NB4 (cell line): Measurements from ENCODE around the gene KAZN.

Experiments used
- DNase-seq: peaks from one replicate; pipeline ENCODE4 v3.0.0; 2010; ENCODE audit warnings: low read depth
- H3K4me3 ChIP-seq: one replicate; pipeline ENCODE4 v1.5.1; 2011; ENCODE audit warnings: mild to moderate bottlenecking, low read depth, low read length, moderate library complexity
- CTCF ChIP-seq: IDR thresholded peaks from one replicate; pipeline ENCODE4 v1.5.1; 2012; ENCODE audit warnings: low read depth, low read length
- MAX ChIP-seq: IDR thresholded peaks from 2 replicates; pipeline ENCODE4 v1.6.1; 2011; ENCODE audit warnings: low read depth, low read length
- MYC ChIP-seq: IDR thresholded peaks from 2 replicates; pipeline ENCODE4 v1.6.1; 2011; ENCODE audit warnings: low read depth, low read length
- POLR2A ChIP-seq: IDR thresholded peaks from 2 replicates; pipeline ENCODE4 v1.6.1; 2011; ENCODE audit warnings: mild to moderate bottlenecking; ENCODE audit not compliant: insufficient read length; ENCODE audit errors: extremely low read depth

Gene KAZN

GRCh38 chr1:15160626-15161025 is 562.1 kb downstream of the KAZN start:
- DNase-seq: no peak
- TF ChIP-seq CTCF: no peak
- no peak overlapping the region for H3K4me3 ChIP-seq

- TF ChIP-seq MYC (no peak), CTCF (no peak), POLR2A (no peak), MAX (no peak)
- DNase-seq: no peak
- no peak overlapping the region for H3K4me3 ChIP-seq
These were observed 568.9 kb downstream of the KAZN start for GRCh38 chr1:15167386-15167785.
